ENCODE results near the gene WIPF3.

The WIPF3 gene, protein sequence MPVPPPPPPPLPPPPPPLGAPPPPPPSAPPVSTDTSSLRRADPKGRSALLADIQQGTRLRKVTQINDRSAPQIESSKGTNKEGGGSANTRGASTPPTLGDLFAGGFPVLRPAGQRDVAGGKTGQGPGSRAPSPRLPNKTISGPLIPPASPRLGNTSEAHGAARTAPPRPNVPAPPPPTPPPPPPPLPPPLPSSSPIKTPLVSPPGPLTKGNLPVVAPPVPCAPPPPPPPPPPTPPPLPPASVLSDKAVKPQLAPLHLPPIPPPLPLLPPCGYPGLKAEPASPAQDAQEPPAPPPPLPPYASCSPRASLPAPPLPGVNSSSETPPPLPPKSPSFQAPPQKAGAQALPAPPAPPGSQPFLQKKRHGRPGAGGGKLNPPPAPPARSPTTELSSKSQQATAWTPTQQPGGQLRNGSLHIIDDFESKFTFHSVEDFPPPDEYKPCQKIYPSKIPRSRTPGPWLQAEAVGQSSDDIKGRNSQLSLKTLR

DNA sequence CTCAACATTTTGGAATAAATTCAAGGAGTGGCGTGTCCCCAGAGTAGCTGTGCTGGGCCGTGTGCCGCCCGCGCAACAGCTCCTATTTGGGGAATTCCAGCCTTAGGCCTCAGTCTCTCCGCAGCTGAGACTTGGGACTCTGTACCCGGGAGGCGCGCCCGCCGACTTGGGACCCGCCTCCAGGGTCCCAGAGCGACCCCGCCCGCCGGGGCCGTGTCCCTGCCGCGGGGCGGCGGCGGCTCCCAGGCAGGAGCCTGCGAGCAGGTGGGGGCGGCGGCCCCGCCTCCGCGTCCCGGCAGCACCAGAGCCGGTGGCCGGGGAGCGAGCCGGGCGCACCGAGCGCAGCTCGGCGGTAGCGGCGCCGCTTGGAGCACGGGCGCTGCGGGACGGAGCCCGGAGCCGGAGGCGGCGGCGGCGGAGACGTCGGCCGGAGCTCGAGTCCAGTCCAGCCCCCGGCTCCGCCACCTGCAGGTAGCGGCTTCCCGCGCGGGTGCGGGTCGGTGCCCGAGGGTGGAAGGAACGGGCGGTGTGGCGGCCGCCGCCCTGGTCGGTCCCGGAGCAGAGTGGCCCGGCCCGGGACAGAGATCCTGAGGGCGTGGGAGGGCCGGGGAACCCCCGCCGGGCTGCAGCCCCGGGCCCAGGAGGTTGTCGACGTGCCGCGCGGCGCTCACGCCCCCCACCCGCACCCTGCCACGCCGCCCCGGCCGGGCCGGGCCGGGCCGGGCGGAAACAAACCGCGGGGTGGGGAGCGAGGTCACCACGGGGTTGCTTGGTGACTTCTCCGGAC is at the start of gene WIPF3:
WIPF3 (plus strand) TSS at position 301 of the 787 bp plus-strand sequence. CDS start 28,217 bp downstream, outside the sequence.
- peak; percentile 4 for DNase-seq

DNA sequence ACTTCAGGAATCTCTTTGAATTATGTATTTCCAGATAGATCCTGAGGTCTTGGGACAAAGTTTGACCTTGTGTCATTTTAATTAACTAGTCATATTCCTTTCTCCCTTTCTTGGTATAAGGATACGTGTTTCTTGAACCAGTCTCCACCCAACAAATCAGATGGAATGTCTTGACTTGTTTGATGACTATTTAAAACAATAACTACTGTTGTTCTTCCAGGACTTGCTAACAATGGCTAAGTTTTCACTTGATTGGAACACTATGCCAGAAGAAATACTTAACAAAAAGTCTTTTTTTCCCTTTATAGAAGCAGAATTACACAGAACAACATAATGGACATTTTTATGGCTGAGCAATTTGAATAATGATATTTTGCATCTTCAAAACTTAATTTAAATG is 43.0 kb upstream of the WIPF3 start:
- no peak for DNase-seq

DNA sequence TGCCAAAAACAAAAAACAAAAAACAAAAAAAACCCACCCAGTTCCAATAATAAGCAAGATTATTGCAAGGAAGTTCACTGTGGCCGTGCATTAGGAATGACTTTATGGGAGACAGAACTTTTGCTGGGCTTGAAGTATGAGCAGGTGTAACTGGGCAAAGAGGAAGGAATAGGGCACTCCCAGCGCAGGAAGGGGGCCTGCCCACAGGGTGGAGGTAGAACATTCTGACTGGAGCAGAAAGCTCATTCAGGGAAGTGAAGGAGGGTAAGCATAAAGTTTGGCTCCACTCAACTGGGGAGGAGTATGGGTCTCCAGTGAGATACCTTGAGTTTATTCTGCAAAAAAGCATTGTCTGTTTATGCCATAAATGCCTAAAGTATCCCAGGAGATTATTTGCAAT is 42.1 kb upstream of the WIPF3 start:
- DNase-seq, result no peak

DNA sequence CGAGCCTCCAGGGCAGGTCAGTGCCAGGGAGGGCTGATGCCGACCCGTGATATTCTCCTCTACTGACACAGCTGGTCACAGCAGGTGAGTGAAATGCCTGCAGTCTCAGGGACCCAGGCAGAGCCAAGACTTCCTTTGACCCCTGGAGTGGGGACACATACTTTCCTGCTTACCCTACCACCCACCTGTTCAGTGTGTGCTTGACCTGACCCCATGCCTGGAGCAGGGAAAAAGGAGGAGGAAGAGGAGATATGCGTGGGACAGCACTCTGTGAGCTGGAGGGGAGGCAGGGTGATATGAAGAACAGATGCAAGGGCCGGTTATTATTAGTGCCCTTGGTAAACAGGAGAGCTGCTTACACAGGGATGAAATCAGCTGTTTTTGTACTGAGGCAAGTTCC is 40.8 kb upstream of the WIPF3 start:
- no peak for DNase-seq

DNA sequence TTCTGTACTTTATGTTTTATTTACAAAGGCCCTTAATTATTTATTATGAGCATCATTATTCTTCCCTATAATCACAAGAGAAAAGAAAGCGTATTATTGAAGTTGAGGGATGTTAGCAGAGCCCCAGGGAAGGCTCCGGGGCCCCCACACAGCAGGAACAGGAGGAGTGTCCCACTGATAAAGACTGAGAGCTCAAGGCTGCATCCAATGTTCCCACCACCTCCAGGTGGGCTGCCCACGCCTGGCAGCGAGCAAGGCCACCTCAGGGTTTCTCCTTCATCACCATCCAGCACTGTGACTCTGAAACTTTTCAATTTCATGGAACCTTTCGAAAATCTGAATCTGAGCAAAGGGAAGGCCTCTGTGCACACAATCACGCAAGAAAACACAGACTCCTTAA is 35.9 kb upstream of the WIPF3 start:
- no peak for DNase-seq

DNA sequence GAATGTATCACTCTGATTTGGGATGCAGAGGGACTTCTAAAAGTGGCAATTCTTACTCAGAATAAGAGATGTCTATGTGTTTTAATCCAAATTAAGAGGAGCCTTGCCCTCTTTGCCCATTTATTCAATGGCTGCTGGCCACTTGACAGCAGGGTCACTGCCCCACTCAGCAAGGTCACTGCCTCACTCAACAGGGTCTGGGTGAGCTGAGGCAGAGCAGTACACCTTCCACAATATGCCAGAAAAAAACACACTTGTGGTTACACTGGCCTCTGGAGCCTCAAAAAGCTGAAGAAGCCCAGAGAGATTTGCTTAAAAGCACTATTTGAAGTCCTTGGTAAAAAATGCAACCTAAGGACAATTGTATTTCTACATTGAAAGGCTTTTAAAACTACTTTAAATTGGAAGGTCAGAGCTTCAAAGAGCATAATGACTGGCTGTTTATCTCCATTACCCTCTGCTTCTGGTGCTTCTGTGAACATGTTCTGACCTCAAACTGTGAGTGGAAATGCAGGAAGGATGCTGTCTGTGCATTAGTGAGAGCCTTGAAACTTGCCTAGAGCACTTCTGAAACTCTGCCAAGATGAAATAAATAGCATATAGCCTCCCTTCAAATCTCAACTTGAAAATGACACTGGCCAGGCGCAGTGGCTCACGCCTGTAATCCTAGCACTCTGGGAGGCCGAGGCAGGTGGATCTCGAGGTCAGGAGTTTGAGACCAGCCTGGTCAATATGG is 35.1 kb upstream of the WIPF3 start:
- DNase-seq, result no peak

DNA sequence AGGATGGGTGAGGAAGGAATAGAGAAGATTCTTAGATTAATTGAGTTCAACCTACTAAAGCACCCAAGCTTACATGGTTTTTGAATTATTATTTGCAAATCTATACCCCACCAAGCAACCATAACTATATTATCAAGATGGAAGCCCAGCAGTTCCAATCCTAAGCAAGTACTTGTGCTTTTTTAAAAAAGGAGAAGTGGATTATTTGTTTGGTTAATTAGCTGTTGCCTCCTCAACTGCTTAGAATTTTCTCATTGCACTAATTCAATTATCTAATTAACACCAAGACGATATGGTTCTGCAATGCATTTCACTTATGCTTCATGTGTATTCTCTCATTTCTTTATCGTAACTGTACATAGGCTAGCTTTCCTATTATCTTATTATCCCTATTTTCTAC is 27.3 kb upstream of the WIPF3 start:
- DNase-seq, result no peak

DNA sequence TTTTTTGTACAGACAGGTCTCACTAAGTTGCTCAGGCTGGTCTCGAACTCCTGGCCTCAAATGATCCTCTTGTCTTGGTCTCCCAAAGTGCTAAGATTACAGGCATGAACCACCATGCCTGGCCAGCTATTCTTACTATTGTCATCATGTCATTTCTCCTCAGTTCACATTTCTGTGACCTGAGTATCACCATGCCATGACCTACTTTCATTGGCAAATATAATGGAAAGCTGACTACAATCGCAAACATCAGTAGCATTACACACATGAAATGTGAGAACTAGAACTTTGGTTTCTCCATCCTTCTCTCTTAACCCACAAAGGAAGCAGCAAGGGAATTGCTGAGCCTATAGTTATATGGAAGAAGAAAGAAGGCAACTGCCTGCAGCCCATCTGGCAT is 26.0 kb upstream of the WIPF3 start:
- DNase-seq, result no peak

DNA sequence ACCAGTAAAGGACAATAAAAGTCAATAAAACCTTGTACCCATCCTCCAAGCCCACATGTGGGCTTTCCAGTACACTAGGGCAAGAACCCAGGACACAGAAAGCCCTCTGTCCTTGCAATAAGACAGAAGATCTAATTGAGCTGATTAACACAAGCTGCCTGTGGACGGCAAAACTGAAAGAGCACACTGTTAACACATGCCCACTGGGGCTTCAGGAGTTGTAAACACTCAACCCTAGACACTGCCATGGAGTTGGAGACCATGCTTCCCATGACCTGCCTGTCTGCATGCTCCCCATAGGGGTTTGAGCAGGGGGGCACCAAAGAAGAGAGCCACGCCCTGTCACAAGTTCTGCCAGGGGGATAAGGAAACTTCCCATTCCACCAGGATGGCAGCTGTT is 22.6 kb upstream of the WIPF3 start:
- DNase-seq, result no peak

DNA sequence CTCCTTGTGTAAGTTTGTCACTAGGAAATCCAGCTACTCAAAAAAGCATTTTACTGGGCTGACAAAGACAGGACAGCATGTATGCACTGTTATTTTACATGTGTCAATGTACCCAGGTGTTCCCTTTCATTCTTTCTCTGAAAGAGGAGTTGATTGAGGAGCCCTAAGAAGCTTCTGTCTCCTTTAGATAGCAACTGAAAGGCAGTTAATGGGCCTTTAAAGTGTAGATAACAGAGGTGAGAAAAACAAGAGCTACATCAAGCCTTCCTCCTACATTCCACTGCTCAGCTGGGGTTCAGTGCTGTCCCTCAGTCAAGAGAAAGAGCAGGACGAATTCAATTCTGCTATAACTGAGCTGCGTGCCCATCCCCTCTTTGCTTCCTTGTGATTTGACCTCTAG is 12.8 kb upstream of the WIPF3 start:
- no peak for DNase-seq

DNA sequence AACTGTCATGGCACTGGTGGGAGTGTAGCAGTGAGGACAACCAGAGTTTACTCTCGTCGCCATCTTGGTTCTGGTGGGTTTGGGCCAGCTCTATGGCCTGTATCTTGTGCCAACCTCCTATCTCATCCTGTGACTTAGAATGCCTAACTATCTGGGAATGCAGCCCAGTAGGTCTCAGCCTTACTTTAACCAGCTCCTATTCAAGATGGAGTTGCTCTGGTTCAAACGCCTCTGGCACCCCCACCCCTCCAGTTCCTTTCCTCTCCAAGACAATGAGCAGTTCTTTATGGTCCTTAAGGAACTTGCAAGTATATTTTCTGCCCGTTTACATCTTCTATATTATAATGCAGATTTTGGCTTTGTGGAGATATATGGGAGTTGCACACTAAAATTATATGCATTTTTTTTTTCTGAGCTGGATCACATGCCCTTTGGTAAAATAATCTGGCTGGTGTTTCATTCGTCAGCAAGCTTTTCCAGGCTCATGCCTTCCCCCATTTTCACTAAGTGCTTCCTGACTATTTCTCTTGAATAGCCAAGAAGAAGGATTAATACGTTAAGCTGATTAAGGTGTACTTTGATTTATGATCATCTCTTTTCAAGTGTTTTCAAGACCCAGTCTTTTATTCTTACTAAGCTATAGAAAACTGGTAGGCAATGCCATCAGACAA is 11.2 kb upstream of the WIPF3 start:
- DNase-seq, result no peak

DNA sequence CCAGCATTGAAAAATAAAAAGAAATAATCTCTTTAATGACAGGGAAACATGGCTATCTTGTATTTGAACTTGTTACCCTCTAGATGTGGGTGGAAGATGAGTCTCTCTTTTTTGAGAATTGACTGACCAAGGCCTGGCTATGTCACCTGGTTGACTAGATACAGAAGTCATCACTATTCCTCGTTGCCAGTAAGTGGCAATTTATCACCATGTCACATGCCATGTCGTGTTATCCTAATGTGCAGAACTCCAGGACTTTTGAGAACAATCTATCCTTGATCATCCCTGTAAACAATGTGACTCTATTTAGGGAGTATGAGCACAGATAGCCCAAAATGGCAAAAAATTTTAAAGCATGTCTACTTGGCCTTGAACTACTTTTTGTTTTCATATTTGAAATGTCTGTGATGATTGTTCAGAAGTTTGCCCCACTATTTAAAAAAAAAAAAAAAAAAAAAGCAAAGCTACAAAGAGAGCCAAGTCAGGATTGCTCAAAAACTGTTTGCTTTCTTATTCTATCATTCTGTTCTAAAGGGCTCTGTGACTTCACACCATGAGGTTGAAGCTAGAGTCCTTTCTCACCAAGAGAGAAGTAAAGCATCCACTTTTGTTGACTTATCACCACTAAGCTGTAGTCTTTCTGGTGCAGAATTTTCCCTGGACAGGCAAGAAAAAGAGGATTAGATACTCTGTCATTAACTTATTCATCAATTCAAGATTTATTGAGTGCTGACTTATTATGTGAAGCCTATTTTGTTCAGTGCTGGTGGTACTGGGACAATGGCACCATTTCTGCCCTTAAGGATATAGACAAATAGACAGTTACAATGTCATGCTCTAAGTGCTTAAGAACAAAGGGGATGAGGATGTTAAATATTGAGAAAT is 10.4 kb upstream of the WIPF3 start:
- no peak for DNase-seq

DNA sequence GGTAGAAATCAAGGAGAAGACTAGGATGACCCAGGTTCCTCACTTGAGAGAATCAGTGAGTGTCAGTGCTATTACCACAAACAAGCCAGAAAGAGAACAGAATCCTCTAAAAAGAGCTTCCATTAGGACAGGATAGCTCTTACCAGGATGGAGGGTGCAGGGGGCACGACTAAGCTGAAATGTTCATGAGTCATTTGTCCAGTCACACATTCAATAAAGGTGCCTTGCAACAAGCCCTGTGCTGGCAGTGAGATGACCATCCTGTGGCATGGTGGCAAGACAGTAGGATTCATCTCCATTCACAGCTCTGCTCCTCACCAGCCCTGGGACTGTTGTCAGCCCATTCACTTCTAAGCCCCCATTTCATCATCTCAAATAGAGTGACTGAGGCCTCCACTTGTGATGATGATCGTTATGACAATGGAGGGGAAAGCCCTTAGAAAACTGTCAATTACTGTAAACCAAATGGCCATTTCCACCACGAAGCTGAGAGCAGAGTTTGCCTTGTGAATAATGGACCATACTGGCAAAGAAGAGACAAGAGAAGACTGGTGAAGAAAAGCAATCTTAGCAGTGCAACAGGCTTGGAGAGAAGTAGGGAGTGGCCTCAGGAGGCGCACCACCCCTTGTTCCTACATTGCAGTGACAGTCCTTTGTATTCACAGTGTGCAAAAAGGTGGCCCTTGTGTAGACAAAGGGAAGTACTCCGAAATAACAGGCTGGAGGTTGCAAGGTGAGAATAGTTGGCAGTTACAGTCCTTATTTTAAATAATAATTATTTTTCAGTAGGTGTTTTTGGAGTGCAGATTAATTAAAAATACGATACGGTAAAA is 9.0 kb upstream of the WIPF3 start:
- no peak for DNase-seq

DNA sequence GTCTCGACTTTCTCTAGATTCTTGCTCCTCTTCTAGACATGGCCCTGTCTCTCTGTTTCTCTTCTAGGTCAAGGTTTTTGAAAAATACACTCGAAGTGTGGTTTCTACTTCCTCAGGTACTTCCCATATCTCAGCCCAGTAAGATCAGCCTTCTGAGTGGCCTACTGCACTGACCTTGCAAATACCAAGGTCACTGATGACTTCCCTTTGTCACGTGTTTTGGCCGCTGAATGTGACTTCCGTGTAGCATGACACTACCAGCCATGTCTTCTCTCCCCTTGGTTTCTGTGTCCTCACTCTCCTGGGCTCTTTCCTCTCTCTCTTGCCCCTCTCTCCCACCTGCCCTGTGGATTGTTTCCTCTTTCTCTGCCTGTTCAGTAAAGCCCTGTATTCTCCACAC is 7.9 kb upstream of the WIPF3 start:
- no peak for DNase-seq

DNA sequence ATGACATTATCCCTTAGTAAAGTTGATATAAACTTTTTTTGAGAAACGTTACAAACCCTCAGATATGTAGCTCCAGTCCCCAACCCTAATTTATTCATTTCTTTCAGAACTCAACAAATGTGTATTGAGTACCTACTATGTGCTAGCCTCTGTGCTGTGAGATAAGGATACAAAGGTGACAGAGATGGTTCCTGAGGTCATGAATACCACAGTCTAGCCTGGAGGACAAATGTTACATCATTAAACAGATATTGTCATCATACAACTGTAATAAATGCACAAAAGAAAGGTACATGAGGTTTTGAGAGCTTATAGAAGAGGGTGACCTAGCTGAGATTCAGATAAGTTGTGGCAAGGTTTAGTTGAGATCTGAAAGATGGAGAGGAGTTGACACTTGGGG is 4.4 kb upstream of the WIPF3 start:
- no peak for DNase-seq

DNA sequence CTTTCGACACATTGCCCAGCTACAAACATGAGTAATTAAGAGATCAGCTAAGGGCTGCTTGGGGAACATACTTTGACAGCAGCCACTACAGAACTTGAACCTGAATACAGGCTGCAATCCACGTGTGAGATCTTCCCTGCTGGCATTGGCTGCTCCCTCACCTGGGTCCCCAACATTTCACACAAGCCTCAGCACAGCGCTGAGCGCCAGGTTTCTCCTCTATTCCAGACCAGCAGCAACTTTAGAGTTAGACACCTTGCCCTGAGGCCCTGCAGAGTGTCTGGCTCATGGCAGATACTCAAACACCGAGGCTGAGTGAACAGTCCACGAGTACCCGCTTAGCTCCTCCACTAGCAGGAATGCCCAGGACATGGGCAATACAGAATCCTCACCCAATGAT is 1.3 kb upstream of the WIPF3 start:
- DNase-seq, result no peak

DNA sequence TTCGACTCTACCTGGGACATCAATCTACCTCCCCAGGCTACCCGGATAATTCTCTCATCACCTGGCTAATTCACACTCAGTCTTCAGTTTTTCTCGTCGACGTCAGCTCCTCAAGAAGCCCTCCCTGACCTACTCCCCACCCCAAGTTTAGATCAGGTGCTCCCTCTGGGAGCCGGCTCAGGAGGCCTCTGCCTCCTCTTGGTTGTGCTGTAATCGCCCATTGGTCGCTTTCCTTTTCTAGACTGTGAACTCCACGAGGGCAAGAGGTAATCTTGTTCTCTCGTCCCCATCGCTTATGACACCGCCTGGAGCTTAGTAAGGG is 461 bp upstream of the WIPF3 start:
- DNase-seq, result no peak

DNA sequence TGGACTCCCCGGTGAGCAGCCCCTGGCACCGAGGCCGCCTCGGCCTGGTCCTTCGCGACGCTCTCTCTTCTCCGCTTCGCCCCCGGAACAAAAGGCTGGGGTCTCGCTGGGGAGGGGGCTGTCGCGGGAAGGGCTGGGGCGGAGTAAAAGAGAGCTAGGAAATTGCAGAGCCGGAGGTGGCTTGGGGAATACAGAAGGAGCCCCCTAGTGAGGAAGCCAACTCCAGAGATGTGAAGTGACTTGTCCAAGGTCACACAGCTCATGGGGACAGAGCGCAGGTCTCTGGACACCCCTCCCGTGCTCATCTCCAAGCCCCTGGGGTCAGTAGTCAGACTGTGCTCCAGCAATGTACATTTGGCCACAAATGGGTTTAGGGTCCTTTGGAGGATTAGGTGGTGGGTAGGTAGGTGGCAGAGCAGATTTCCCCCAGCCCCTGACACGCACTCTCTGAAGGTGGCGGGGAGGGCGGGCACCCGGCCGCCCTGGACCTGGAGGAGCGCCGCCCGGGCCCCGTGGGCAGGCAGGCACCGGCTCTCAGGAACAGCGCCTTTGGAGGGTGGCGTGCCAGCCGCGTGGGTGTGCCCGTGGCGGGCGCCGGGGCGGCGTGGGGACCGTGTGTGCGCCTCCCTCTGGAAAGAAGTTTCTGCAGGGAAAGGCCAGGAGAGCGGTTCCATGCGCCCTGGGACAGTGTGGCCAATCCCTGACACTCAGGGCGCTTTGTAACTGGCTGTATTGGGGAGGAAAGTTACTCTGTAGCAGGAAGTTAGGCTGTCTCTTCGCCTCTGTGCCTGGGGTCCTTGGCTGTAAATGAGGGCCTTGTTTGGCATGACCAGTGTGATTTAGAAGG is 910 bp downstream of the WIPF3 start:
- DNase-seq, result no peak

DNA sequence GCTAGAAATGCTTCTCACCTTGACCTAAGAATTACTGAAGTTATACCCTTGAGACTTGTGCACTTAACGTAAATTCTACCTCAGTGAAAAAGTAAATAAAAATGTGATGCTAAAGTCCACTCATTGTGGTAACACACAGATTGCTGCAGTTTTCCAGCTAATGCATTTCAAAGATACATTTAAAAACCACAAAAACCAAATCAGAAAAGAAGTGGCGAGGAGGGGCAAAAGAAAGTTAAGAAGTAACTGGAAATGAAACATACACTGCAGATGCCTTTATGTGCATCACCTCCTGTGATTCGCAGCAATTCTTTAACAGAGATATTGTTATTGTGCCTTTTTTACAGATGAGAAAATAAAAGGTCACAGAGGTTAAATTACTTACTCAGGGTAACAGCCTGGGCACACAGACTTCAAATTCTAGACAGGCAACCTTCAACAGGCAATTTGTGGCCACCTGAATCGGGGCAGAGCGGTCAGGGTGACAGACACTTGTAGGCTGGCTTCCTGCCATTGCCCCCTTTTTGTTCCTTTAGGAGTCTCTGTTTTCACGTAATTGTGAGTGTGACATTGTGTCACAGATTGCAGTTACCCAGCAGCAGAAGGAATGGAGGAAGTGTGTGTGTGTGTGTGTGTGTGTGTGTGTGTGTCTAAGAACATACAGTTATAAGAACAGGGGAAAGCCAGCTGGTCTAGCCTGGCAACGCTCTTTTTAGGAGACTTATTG is 1.9 kb downstream of the WIPF3 start:
- DNase-seq, result no peak

All from NCI-H1048 (cell line).